ENCODE data around the gene NAXD. TPM values are rescaled to one million over a fixed set of nuclear protein-coding genes. Genes with fewer than 3 reads are reported as not detected.
A peak's percentile ranks its signal among the peaks of the same experiment; 100 is the strongest.

The NAXD gene
- total and polyA plus RNA-seq, 10 of the 15 experiments (the other 5 are each of a cell fraction or from before 2014, with no cell fraction given) = 1.5 to 36.2 (median 23.8) TPM

GRCh38 chr13:110636701-110637201 is 21.4 kb downstream of the NAXD start:
- TF ChIP-seq RFX5 (IDR thresholded peaks at IDR 0.05; ENCODE audit: low read depth, low read length) (no peak), POLR2A (IDR thresholded peaks at IDR 0.05; ENCODE audit: low read depth, low read length) (peak; percentile 53; the same call in 1 of the 2 replicates)
- no peak for FAIRE-seq
- ATAC-seq = no peak
- ChIA-PET RAD21 (ENCODE audit: unreplicated experiment) (no interaction called here), SMC1A (ENCODE audit: uncharacterized antibody, unreplicated experiment) (no interaction called here), POLR2A (interaction anchor here (0.6 kb wide), 1 partner anchor 27 kb away, joined by 3 read pairs; no protein-coding TSS in a partner anchor), CTCF (no interaction called here)
- in situ Hi-C loops (cut with MboI) (no loop called here), intact Hi-C loops (cut with micrococcal nuclease; ENCODE audit: unreplicated experiment) (no loop called here)
- H3K27ac ChIP-seq (ENCODE audit: control insufficient read depth, insufficient read depth) = no peak overlapping the region
- H3K4me3 ChIP-seq = no peak overlapping the region
- DNase-seq (ENCODE audit: low read depth, low spot score) = no peak
- no peaks in the 10 kb centered on the region; the same call in 1 of the 2 replicates for H3K79me2 ChIP-seq (ENCODE audit: control insufficient read depth, insufficient read depth, low read length)
- H3K4me2 ChIP-seq (ENCODE audit: control insufficient read depth, insufficient read depth) = no peak overlapping the region
- no peaks in the 10 kb centered on the region; the same call in 1 of the 2 replicates for H4K20me1 ChIP-seq (ENCODE audit: control insufficient read depth, insufficient read depth)
- no peaks in the 10 kb centered on the region for H3K27me3 ChIP-seq (replicated peaks in 1 of 2; ENCODE audit: control insufficient read depth in 2 of 2, insufficient read depth in 2 of 2, low read length in 1 of 2)
- no peaks in the 10 kb centered on the region for H3K4me1 ChIP-seq (ENCODE audit: control insufficient read depth, insufficient read depth, low read length)
- 95% methylated on average over 12 of the region's 14 CpGs for WGBS (ENCODE audit: insufficient coverage, insufficient replicate concordance, low lambda C conversion rate, missing lambda C conversion rate)
- BruUV-seq (replicated peaks) = no TSS peak
- H3K36me3 ChIP-seq (ENCODE audit: control insufficient read depth in 2 of 2, insufficient read depth in 2 of 2, low read length in 1 of 2) = peaks cover 39 to 47% of the 10 kb centered on the region in 2 experiments
- no peak overlapping the region for H3K9ac ChIP-seq (ENCODE audit: control insufficient read depth, insufficient read depth, low read length)
- no peaks in the 10 kb centered on the region for H3K9me3 ChIP-seq (replicated peaks; ENCODE audit: control insufficient read depth, insufficient read depth, low read length)
- no peak overlapping the region for H2AFZ ChIP-seq (ENCODE audit: control insufficient read depth, low read depth, low read length)

GRCh38 chr13:110637275-110637674 is 21.9 kb downstream of the NAXD start:
- H3K4me2 ChIP-seq (ENCODE audit: control insufficient read depth, insufficient read depth) = no peak overlapping the region
- H3K27me3 ChIP-seq (replicated peaks in 1 of 2; ENCODE audit: control insufficient read depth in 2 of 2, insufficient read depth in 2 of 2, low read length in 1 of 2) = no peaks in the 10 kb centered on the region
- ChIA-PET CTCF (no interaction called here), RAD21 (ENCODE audit: unreplicated experiment) (no interaction called here), SMC1A (ENCODE audit: uncharacterized antibody, unreplicated experiment) (no interaction called here), POLR2A (interaction anchor here (0.6 kb wide), 1 partner anchor 28 kb away, joined by 3 read pairs; no protein-coding TSS in a partner anchor)
- BruUV-seq (replicated peaks) = no TSS peak
- 90% methylated on average over 6 of the region's 6 CpGs for WGBS (ENCODE audit: insufficient coverage, insufficient replicate concordance, low lambda C conversion rate, missing lambda C conversion rate)
- H3K36me3 ChIP-seq (ENCODE audit: control insufficient read depth in 2 of 2, insufficient read depth in 2 of 2, low read length in 1 of 2) = peaks cover 39 to 49% of the 10 kb centered on the region in 2 experiments
- ATAC-seq (no peak), FAIRE-seq (no peak), DNase-seq (ENCODE audit: low read depth, low spot score) (no peak)
- no peaks in the 10 kb centered on the region for H3K9me3 ChIP-seq (replicated peaks; ENCODE audit: control insufficient read depth, insufficient read depth, low read length)
- H2AFZ ChIP-seq (ENCODE audit: control insufficient read depth, low read depth, low read length) = no peak overlapping the region
- H4K20me1 ChIP-seq (ENCODE audit: control insufficient read depth, insufficient read depth) = no peaks in the 10 kb centered on the region; the same call in 1 of the 2 replicates
- H3K27ac ChIP-seq (ENCODE audit: control insufficient read depth, insufficient read depth) = no peak overlapping the region
- no peaks in the 10 kb centered on the region for H3K4me1 ChIP-seq (ENCODE audit: control insufficient read depth, insufficient read depth, low read length)
- in situ Hi-C loops (cut with MboI) = no loop called here
- intact Hi-C loops (cut with micrococcal nuclease; ENCODE audit: unreplicated experiment) = no loop called here
- H3K4me3 ChIP-seq = no peak overlapping the region
- H3K9ac ChIP-seq (ENCODE audit: control insufficient read depth, insufficient read depth, low read length) = no peak overlapping the region
- H3K79me2 ChIP-seq (ENCODE audit: control insufficient read depth, insufficient read depth, low read length) = no peaks in the 10 kb centered on the region; the same call in 1 of the 2 replicates
- TF ChIP-seq SIX5 (IDR thresholded peaks at IDR 0.05; ENCODE audit: low read depth, low read length, severe bottlenecking) = no peak
- no peak for TF ChIP-seq BHLHE40 (IDR thresholded peaks at IDR 0.05; ENCODE audit: borderline replicate concordance in 1 of 2, low read depth in 2 of 2, low read length in 1 of 2)
- TF ChIP-seq ZBTB33 (IDR thresholded peaks at IDR 0.05) = no peak
- TF ChIP-seq PBX3 (IDR thresholded peaks at IDR 0.05; ENCODE audit: insufficient replicate concordance, low read depth, low read length) = no peak
- no peak for TF ChIP-seq SUZ12 (IDR thresholded peaks at IDR 0.05; ENCODE audit: unreplicated experiment)
- TF ChIP-seq E2F4 (IDR thresholded peaks at IDR 0.05; ENCODE audit: low read depth, low read length) = no peak
- TF ChIP-seq RBBP5 (conservative IDR thresholded peaks at IDR 0.05) = no peak
- TF ChIP-seq YY1 (IDR thresholded peaks at IDR 0.05; ENCODE audit: low read depth, low read length) = no peak
- no peak for TF ChIP-seq SPI1 (IDR thresholded peaks at IDR 0.05; ENCODE audit: borderline replicate concordance, insufficient read depth, low read depth, low read length)
- TF ChIP-seq CBX3 (IDR thresholded peaks at IDR 0.05; ENCODE audit: borderline replicate concordance, low read depth) = no peak
- TF ChIP-seq ZNF384 (IDR thresholded peaks at IDR 0.05; ENCODE audit: borderline replicate concordance, low read depth, low read length) = no peak
- TF ChIP-seq NFIC (IDR thresholded peaks at IDR 0.05; ENCODE audit: low read depth, low read length) = no peak
